ENCODE data around the gene LILRB3.

LILRB3 gene

GRCh38 chr19:54257116-54257480 is 34.3 kb upstream of the LILRB3 start, which contains the start of gene LILRB5:
Gene LILRB5, minus strand, starts transcription at chr19:54257273. Its CDS starts 80 bp downstream, at chr19:54257193.
- no peak for TF ChIP-seq CTCF (IDR thresholded peaks at IDR 0.05; ENCODE audit: low read depth, low read length, missing control alignments)
- no peak for DNase-seq (ENCODE audit: low read depth)
- no peak within 1 kb of the TSS for H3K4me3 ChIP-seq (ENCODE audit: low read depth, low read length)

GRCh38 chr19:54256250-54257115 is 33.7 kb upstream of the LILRB3 start:
- no peak for TF ChIP-seq CTCF (IDR thresholded peaks at IDR 0.05; ENCODE audit: low read depth, low read length, missing control alignments)
- no peak for DNase-seq (ENCODE audit: low read depth)
- no peak overlapping the region for H3K4me3 ChIP-seq (ENCODE audit: low read depth, low read length)

- H3K4me3 ChIP-seq (ENCODE audit: low read depth, low read length), result no peak overlapping the region
- no peak for DNase-seq (ENCODE audit: low read depth)
- TF ChIP-seq CTCF (IDR thresholded peaks at IDR 0.05; ENCODE audit: low read depth, low read length, missing control alignments), result no peak
Observed at GRCh38 chr19:54255105-54255775, 32.4 kb upstream of the LILRB3 start.

- no peak for DNase-seq (ENCODE audit: low read depth)
- no peak for TF ChIP-seq CTCF (IDR thresholded peaks at IDR 0.05; ENCODE audit: low read depth, low read length, missing control alignments)
- H3K4me3 ChIP-seq (ENCODE audit: low read depth, low read length), result no peak overlapping the region
Observed at GRCh38 chr19:54254195-54254906, 31.5 kb upstream of the LILRB3 start.

DNA sequence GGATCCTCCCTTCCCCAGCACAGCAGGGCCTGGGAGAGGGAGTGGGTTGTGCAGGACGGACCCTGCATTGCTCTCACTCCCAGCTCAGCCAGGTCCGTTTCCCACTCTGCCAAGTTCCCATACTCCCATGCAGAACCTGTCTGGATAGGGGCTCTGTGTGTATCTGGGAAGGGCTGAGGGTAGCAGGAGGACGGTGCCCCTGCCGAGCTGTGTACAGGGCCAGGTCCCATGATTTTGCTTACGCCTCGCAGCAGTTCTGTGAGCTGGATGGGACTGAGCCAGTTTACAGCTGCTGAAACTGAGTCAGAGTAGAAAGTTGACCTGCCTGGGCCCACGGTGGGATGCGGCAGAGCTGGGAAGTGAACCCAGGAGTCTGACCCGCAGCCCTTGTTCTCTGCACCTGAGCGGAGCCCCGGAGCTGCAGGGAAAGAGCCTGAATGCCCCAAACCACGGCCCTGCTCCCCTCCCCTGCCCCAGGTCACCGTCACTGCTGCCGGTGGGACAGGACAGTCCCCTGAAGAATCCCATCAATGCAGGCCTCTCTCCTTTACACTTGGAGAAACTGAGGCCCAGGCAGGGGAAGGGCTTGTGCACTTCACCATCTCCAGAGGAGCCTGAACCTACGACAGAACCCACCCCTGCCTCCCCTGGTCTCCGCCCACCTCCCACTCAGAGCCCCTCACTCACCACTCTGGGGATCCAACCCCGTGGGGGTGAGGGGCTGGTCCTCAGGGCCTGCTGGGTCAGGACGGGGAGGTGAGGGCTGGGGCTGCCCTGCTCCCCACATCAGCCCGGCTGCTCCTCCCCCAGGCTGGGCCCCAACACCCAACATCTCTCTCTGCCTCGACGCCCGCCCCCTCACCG is 30.8 kb upstream of the LILRB3 start:
- no peak for DNase-seq (ENCODE audit: low read depth)
- no peak overlapping the region for H3K4me3 ChIP-seq (ENCODE audit: low read depth, low read length)
- TF ChIP-seq CTCF (IDR thresholded peaks at IDR 0.05; ENCODE audit: low read depth, low read length, missing control alignments), result no peak

GRCh38 chr19:54252845-54253244 is 30.0 kb upstream of the LILRB3 start:
- DNase-seq (ENCODE audit: low read depth), result no peak

More at GRCh38 chr19:54252845-54253244, 30.0 kb upstream of the LILRB3 start:
- no peak overlapping the region for H3K4me3 ChIP-seq (ENCODE audit: low read depth, low read length)
- TF ChIP-seq CTCF (IDR thresholded peaks at IDR 0.05; ENCODE audit: low read depth, low read length, missing control alignments), result no peak
